GM18507 (cell line): ENCODE data around the gene SETD1A.
"Not testable (repeated sequence)": the region's sequence is repeated elsewhere in the genome, so short reads cannot be mapped to it uniquely, and the experiment has no call there.

Source experiments
- DNase-seq: peaks from one replicate; pipeline ENCODE4 v3.0.0; 2011; ENCODE audit warnings: low read depth; ENCODE audit not compliant: insufficient read length; ENCODE audit errors: extremely low spot score
- FAIRE-seq: peaks from 2 replicates; lab custom pipeline; 2011; peaks lifted over from hg19 to GRCh38; lab: Jason Lieb, UNC

SETD1A gene

GRCh38 chr16:31008149-31008548, 50.6 kb downstream of the SETD1A start:
- FAIRE-seq (no peak), DNase-seq (no peak)

- no peak for FAIRE-seq
- DNase-seq: no peak
These were observed 51.0 kb downstream of the SETD1A start for GRCh38 chr16:31008551-31008950.

GRCh38 chr16:31009120-31009519, 51.6 kb downstream of the SETD1A start:
- DNase-seq (no peak), FAIRE-seq (no peak)

GRCh38 chr16:31009894-31010584, 52.5 kb downstream of the SETD1A start:
- FAIRE-seq: no peak
- no peak for DNase-seq

- FAIRE-seq (no peak), DNase-seq (no peak)
These were observed 53.2 kb downstream of the SETD1A start, which contains the start of gene STX1B for GRCh38 chr16:31010585-31011325. TSS of gene STX1B (minus strand) at chr16:31010638. CDS start at chr16:31010396, 242 bp downstream.

GRCh38 chr16:31011815-31012214, 54.3 kb downstream of the SETD1A start:
- DNase-seq: not testable (repeated sequence)

GRCh38 chr16:31013292-31013691, 55.7 kb downstream of the SETD1A start:
- not testable (repeated sequence) for DNase-seq, FAIRE-seq

More at GRCh38 chr16:31011815-31012214, 54.3 kb downstream of the SETD1A start:
- not testable (repeated sequence) for FAIRE-seq

GRCh38 chr16:31016018-31016417, 58.5 kb downstream of the SETD1A start:
- DNase-seq (no peak), FAIRE-seq (no peak)

GRCh38 chr16:31017756-31018155, 60.2 kb downstream of the SETD1A start:
- FAIRE-seq, DNase-seq: not testable (repeated sequence)

GRCh38 chr16:31020536-31020935, 63.0 kb downstream of the SETD1A start:
- FAIRE-seq (no peak), DNase-seq (no peak)

- FAIRE-seq (no peak), DNase-seq (no peak)
These were observed 65.1 kb downstream of the SETD1A start for GRCh38 chr16:31022544-31023251.

GRCh38 chr16:31023252-31023602, 65.7 kb downstream of the SETD1A start:
- FAIRE-seq (no peak), DNase-seq (no peak)

GRCh38 chr16:31023627-31024226, 66.2 kb downstream of the SETD1A start:
- DNase-seq: no peak
- no peak for FAIRE-seq

- DNase-seq: no peak
These were observed 67.8 kb downstream of the SETD1A start for GRCh38 chr16:31025339-31025738.

GRCh38 chr16:31029272-31029671, 71.7 kb downstream of the SETD1A start:
- DNase-seq: no peak

More at GRCh38 chr16:31025339-31025738, 67.8 kb downstream of the SETD1A start:
- no peak for FAIRE-seq

GRCh38 chr16:31031276-31031675, 73.7 kb downstream of the SETD1A start:
- DNase-seq: no peak

More at GRCh38 chr16:31029272-31029671, 71.7 kb downstream of the SETD1A start:
- FAIRE-seq: no peak

GRCh38 chr16:31032736-31033708, 75.5 kb downstream of the SETD1A start, which contains the start of gene STX4:
TSS of gene STX4 (plus strand) at chr16:31033558. CDS start at chr16:31033806, 248 bp downstream.
- DNase-seq: peak; percentile 86
- FAIRE-seq: peak; percentile 97

More at GRCh38 chr16:31031276-31031675, 73.7 kb downstream of the SETD1A start:
- FAIRE-seq: no peak

GRCh38 chr16:31033709-31034492, 76.3 kb downstream of the SETD1A start:
- DNase-seq (peak; percentile 91), FAIRE-seq (peak; percentile 81)
